ENCODE results near the gene ANXA1.

DNA sequence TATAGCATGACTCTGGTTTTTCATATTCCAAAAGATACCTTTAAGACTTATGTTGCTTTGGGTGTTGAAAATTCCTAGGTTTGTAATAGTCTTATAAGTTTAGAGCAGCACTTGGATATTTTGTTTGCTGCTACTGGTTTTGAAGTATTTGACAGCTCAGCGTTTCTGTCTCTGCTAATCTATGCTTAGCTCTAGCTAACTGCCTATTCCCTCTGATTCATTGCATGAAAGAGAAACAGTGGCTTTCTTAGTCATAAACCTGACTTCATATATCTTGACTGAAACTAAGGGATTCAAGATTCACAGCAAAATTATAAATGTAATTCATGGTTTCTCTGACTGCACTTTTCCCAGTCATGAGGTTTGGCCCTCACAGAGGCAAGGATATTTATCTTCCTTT, 35.6 kb upstream of the ANXA1 start:
- TF ChIP-seq, protein P1, sequence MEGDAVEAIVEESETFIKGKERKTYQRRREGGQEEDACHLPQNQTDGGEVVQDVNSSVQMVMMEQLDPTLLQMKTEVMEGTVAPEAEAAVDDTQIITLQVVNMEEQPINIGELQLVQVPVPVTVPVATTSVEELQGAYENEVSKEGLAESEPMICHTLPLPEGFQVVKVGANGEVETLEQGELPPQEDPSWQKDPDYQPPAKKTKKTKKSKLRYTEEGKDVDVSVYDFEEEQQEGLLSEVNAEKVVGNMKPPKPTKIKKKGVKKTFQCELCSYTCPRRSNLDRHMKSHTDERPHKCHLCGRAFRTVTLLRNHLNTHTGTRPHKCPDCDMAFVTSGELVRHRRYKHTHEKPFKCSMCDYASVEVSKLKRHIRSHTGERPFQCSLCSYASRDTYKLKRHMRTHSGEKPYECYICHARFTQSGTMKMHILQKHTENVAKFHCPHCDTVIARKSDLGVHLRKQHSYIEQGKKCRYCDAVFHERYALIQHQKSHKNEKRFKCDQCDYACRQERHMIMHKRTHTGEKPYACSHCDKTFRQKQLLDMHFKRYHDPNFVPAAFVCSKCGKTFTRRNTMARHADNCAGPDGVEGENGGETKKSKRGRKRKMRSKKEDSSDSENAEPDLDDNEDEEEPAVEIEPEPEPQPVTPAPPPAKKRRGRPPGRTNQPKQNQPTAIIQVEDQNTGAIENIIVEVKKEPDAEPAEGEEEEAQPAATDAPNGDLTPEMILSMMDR (IDR thresholded peaks at IDR 0.05), result no peak
- no peak for TF ChIP-seq SMAD3 (CRISPR knock-in tag; IDR thresholded peaks at IDR 0.05; ENCODE audit: borderline replicate concordance)
- no peak for TF ChIP-seq TCF7 (CRISPR knock-in tag; IDR thresholded peaks at IDR 0.05; ENCODE audit: low read depth)
- TF ChIP-seq, protein P2, sequence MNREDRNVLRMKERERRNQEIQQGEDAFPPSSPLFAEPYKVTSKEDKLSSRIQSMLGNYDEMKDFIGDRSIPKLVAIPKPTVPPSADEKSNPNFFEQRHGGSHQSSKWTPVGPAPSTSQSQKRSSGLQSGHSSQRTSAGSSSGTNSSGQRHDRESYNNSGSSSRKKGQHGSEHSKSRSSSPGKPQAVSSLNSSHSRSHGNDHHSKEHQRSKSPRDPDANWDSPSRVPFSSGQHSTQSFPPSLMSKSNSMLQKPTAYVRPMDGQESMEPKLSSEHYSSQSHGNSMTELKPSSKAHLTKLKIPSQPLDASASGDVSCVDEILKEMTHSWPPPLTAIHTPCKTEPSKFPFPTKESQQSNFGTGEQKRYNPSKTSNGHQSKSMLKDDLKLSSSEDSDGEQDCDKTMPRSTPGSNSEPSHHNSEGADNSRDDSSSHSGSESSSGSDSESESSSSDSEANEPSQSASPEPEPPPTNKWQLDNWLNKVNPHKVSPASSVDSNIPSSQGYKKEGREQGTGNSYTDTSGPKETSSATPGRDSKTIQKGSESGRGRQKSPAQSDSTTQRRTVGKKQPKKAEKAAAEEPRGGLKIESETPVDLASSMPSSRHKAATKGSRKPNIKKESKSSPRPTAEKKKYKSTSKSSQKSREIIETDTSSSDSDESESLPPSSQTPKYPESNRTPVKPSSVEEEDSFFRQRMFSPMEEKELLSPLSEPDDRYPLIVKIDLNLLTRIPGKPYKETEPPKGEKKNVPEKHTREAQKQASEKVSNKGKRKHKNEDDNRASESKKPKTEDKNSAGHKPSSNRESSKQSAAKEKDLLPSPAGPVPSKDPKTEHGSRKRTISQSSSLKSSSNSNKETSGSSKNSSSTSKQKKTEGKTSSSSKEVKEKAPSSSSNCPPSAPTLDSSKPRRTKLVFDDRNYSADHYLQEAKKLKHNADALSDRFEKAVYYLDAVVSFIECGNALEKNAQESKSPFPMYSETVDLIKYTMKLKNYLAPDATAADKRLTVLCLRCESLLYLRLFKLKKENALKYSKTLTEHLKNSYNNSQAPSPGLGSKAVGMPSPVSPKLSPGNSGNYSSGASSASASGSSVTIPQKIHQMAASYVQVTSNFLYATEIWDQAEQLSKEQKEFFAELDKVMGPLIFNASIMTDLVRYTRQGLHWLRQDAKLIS (CRISPR knock-in tag; IDR thresholded peaks at IDR 0.05; ENCODE audit: borderline replicate concordance), result no peak
